HG02588 (cell line): ENCODE data around the gene SOHLH1.

Experiments
- ATAC-seq: cut with Tn5 transposase; IDR thresholded peaks from one replicate; pipeline ENCODE4 v1.9.1; 2021; ENCODE audit warnings: mild to moderate bottlenecking, moderate library complexity; ENCODE audit not compliant: unreplicated experiment

Gene SOHLH1

GRCh38 chr9:135731454-135731853, 32.2 kb upstream of the SOHLH1 start:
- ATAC-seq = no peak

- no peak for ATAC-seq
Observed at GRCh38 chr9:135729480-135729879, 30.2 kb upstream of the SOHLH1 start.

GRCh38 chr9:135728436-135729110, 29.3 kb upstream of the SOHLH1 start:
- ATAC-seq = no peak

- ATAC-seq = no peak
Observed at GRCh38 chr9:135727257-135727875, 28.1 kb upstream of the SOHLH1 start.

GRCh38 chr9:135726138-135726853, 27.0 kb upstream of the SOHLH1 start:
- no peak for ATAC-seq

- ATAC-seq = no peak
Observed at GRCh38 chr9:135724186-135724787, 25.0 kb upstream of the SOHLH1 start.

- no peak for ATAC-seq
Observed at GRCh38 chr9:135722365-135722764, 23.1 kb upstream of the SOHLH1 start.

GRCh38 chr9:135719472-135719871, 20.2 kb upstream of the SOHLH1 start:
- no peak for ATAC-seq

- ATAC-seq = no peak
Observed at GRCh38 chr9:135718616-135719015, 19.3 kb upstream of the SOHLH1 start.

GRCh38 chr9:135717410-135717809, 18.1 kb upstream of the SOHLH1 start:
- no peak for ATAC-seq

GRCh38 chr9:135716045-135716444, 16.8 kb upstream of the SOHLH1 start:
- no peak for ATAC-seq

GRCh38 chr9:135715056-135715595, 15.8 kb upstream of the SOHLH1 start:
- ATAC-seq = no peak

GRCh38 chr9:135714242-135715055, 15.2 kb upstream of the SOHLH1 start:
- ATAC-seq = no peak

GRCh38 chr9:135712613-135713295, 13.5 kb upstream of the SOHLH1 start:
- no peak for ATAC-seq

- no peak for ATAC-seq
Observed at GRCh38 chr9:135711881-135712280, 12.6 kb upstream of the SOHLH1 start.

- ATAC-seq = no peak
Observed at GRCh38 chr9:135711391-135711790, 12.1 kb upstream of the SOHLH1 start.

GRCh38 chr9:135708164-135708563, 8.9 kb upstream of the SOHLH1 start:
- no peak for ATAC-seq

GRCh38 chr9:135707252-135708138, 8.2 kb upstream of the SOHLH1 start:
- no peak for ATAC-seq

- no peak for ATAC-seq
Observed at GRCh38 chr9:135706288-135706687, 7.0 kb upstream of the SOHLH1 start.
